Stimulated activated CD8-positive, alpha-beta memory T cell treated with anti-CD3 and anti-CD28 coated beads, Interleukin-15, amount 100 ng/mL, for 4 hours (primary cell): ENCODE data around the gene PSMD12.
"Not testable (repeated sequence)": the region's sequence is repeated elsewhere in the genome, so short reads cannot be mapped to it uniquely, and the experiment has no call there.

ENCODE experiments used
- DNase-seq, 2 donors: peaks; one replicate each; pipeline ENCODE4 v3.0.0-alpha.2; 2020; ENCODE audit warnings: low read depth in 2 of 2

PSMD12 gene

DNA sequence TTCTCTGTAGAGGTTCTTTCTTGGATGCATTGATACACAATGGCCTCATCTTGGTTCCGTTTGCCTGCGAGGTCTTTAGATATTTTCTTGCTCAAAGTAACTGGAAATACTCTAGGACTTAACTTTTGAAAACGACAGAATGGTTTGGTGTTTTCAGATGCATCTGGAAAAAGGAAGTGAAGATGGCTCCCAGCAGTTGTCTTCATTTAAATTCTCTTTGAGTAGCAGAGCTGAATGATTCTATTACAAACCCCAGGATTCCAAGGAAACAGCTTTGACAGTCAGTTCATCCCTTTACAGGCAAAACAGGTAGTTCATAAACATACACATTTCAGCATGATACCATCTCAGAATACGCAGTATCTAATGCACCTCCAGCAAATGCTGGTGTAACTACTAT, 54.8 kb downstream of the PSMD12 start:
- DNase-seq, result no peak

DNA sequence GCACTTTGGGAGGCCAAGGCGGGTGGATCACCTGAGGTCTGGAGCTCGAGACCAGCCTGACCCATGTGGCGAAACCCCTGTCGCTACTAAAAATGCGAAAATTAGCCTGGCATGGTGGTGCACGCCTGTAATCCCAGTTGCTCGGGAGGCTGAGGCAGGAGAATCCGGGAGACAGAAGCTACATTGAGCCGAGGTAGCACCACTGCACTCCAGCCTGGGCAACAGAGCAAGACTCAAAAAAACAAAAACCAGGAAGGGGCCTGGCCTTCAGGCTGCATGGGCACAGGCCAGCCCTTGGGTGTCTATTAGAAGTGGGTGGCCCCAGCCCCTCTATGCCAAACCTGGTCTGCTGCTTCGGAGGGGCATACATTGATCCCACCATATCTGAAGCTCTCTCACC, 56.0 kb downstream of the PSMD12 start:
- no peak for DNase-seq

DNA sequence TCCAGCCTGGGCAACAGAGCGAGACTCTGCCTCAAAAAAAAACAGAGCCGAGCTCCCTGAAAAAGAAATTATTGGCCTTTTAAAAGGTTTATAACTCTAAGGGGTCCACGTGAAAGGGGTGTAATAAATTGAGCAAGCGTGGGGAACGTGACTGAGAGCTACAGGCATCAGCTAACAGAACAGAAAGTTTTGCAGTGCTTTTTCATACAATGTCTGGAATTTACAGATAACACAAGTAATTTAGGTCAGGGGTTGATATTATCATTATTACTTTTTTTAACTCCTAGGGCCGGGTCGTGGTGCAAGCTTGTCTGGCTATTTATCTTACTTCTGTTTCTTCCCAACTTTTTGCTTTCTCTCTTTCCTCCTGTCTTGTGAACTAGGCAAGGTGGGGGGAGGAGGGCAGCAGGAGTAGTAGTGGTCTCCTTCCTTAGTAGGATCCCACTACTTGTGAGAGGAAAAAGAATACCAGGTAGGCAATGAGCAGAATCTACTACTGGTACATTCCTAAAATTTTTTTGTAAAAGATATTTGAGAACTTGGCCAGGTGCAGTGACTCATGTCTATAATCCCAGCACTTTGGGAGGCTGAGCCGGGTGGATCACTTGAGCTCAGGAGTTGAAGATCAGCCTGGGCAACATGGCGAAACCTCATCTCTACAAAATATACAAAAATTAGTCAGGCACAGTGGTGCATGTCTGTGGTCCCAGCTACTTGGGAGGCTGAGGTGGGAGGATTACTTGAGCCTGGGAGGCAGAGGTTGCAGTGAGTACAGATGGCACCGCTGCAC, 60.7 kb downstream of the PSMD12 start:
- not testable (repeated sequence) for DNase-seq

DNA sequence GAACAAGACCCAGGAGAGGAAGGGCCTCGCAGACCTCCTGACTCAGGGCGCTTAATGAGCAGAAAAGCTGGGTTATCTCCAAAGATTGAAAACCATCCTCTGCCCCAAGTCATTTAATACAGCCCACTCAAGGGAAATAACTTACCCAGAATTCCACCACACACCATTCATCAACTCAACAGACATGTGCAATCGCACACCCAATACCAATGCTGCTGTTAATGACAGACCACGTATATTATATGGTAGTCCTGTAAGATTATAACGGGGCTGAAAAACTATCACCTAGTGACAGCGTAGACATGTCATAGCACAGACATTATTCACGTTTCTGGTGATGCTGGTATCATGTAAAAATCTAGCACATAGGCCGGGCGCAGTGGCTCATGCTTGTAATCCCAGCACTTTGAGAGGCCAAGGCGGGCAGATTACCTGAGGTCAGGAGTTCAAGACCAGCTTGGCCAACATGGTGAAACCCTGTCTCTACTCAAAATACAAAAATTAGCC, 68.9 kb downstream of the PSMD12 start:
- no peak for DNase-seq

DNA sequence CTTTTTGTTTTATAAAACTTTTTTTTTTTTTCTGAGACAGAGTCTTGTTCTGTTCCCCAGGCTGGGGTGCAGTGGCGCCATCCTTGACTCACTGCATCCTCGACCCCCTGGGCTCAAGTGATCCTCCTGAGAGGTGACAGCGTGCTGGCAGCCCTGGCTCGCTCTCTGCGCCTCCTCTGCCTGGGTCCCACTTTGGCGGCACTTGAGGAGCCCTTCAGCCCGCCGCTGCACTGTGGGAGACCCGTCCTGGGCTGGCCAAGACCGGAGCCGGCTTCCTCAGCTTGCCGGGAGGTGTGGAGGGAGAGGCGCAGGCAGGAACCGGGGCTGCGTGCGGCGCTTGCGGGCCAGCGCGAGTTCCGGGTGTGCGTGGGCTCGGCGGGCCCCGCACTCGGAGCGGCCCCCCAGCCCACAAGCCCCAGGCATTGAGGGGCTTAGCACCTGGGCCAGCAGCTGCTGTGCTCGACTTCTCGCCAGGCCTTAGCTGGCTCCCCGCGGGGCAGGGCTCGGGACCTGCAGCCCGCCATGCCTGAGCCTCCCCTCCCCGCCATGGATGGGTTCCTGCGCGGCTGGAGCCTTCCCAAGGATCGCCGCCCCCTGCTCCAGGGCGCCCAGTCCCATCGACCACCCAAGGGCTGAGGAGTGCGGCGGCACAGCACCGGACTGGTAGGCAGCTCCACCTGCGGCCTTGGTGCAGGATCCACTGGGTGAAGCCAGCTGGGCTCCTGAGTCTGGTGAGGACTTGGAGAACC, 71.8 kb downstream of the PSMD12 start:
- DNase-seq, result no peak

DNA sequence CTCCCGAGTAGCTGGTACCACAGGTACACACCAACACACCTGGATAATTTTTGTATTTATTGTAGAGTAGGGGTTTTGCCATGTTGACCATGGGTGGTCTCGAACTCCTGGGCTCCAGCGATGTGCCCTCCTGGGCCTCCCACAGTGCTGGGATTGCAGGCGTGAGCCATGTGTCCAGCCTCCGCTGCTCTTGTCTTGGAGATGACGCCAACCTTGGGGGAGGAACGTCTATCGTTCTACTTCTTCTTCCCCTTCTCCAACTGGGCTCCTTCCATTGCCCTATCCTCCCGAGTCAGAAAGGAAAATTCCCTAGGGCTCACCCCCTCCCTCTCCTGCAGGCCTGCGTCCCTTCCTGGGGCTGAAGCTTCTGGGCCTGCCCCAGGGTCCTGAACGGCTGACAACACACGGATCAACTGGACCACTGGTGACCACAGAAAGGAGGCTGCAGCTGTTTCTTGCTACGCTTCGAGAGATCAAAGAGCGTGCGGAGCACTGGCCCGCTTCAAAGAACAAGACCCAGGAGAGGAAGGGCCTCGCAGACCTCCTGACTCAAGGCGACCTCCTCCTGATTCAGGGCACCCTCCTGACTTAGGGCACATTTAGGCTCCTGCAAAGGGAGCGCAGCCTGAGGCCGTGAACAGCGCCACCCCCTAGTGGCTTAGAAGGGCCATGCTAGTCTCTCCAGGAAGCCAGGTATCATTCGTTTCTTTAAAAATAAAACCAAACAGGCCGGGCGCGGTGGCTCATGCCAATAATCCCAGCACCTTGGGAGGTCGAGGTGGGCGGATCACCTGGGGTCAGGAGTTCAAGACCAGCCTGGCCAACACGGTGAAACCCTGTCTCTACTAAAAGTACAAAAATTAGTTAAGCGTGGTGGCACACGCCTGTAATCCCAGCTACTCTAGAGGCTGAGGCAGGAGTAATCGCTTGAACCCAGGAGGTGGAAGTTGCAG, 72.8 kb downstream of the PSMD12 start:
- DNase-seq, result peak; percentile 17 to 22

DNA sequence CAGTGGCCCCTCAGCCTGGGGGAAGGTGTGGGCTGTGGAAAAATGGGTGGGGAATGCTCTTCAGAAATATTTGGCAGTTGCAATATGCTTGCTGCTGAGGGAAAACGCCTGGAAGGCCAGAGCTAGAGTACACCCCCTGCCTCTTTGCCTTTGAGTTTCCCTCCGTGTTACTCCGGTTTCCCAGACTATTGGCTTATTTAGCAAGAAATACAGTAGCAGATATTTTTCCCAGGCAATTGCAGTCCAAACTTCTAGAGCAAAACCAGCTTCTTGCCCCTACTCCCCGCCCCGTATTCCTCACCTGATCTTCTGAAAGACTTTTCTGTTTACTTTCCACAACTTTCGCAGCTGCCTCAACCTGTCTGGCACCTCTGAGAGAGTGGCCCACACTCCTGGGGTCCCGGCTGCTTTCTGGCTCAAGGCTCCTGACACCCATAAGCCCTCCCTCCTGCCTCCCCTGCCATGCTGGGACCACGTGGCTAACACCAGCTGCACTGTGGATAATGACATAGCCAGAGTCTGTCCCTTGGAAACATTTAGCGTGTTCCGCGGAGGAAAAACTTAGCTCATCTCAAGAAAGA, 75.6 kb downstream of the PSMD12 start:
- DNase-seq, result no peak

DNA sequence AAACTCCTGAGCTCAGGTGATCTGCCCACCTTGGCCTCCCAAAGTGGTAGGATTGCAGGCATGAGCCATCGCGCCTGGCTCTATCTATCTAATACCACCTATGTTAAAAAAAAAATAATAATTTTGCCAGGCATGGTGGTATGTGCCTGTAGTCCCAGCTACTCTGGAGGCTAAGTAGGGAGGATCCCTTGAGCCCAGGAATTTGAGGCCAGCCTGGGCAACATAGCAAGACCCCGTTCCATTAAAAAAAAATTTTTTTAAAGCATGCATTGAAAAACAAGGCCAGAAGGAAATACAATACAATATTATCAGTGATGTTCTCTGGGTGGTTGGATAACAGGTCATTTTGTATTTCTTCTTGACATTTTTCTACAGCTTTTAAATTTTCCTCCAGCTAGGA, 76.1 kb downstream of the PSMD12 start:
- DNase-seq, result no peak

DNA sequence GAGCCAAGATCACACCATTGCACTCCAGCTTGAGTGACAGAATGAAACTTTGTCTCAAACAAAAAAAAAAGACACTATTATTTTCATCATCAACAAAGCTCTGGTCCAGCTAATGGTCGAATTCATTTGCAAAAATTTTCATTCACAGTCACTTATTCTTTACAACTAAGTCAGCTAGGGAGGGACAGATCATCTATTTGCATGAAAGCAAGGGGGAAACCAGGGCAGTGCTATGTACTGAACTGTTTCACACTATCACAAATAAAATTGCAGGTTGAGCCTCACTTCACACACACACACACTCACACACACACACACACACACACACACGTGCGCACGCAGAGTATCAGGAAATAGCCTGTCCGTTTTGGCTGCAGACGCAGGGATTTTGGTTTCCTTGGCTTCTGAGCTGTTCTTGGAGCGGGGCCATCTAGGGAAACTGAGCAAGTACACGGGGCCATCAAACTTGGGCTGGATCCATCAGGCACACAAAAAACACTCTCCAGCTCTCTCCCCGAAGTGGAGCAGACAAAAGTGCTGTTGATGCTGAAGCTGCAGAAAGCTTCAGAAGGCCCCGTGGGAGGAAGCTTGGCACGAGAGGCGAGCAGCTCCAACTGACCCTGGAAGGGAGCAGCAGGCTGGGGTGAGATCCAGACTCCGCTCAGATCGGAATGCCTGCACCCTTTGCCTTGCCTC, 77.0 kb downstream of the PSMD12 start:
- no peak for DNase-seq
